GM19452 (cell line): ENCODE results near the gene SH3RF3.

ENCODE experiments used
- ATAC-seq: cut with Tn5 transposase; IDR thresholded peaks from one replicate; pipeline ENCODE4 v1.9.1; 2021; ENCODE audit not compliant: unreplicated experiment

Gene SH3RF3

GRCh38 chr2:109444916-109445315, 315.9 kb downstream of the SH3RF3 start:
- no peak for ATAC-seq

- ATAC-seq = no peak
Measured at GRCh38 chr2:109446278-109447131, 317.5 kb downstream of the SH3RF3 start.

- ATAC-seq = no peak
Measured at GRCh38 chr2:109447251-109447661, 318.3 kb downstream of the SH3RF3 start.

- ATAC-seq = no peak
Measured at GRCh38 chr2:109447776-109448175, 318.8 kb downstream of the SH3RF3 start.

- ATAC-seq = no peak
Measured at GRCh38 chr2:109448207-109448606, 319.2 kb downstream of the SH3RF3 start.

- ATAC-seq = no peak
Measured at GRCh38 chr2:109448946-109449788, 320.2 kb downstream of the SH3RF3 start.

- no peak for ATAC-seq
Measured at GRCh38 chr2:109450574-109451273, 321.7 kb downstream of the SH3RF3 start.

- no peak for ATAC-seq
Measured at GRCh38 chr2:109451671-109452070, 322.7 kb downstream of the SH3RF3 start.

GRCh38 chr2:109452318-109453305, 323.6 kb downstream of the SH3RF3 start:
- ATAC-seq = no peak

GRCh38 chr2:109453371-109453995, 324.5 kb downstream of the SH3RF3 start:
- no peak for ATAC-seq

- ATAC-seq = no peak
Measured at GRCh38 chr2:109454304-109454703, 325.3 kb downstream of the SH3RF3 start.

- ATAC-seq = no peak
Measured at GRCh38 chr2:109454765-109455394, 325.9 kb downstream of the SH3RF3 start.

GRCh38 chr2:109455731-109456691, 327.0 kb downstream of the SH3RF3 start:
- no peak for ATAC-seq

GRCh38 chr2:109456776-109457175, 327.8 kb downstream of the SH3RF3 start:
- ATAC-seq = no peak

GRCh38 chr2:109457366-109457765, 328.4 kb downstream of the SH3RF3 start:
- ATAC-seq = no peak

- ATAC-seq = no peak
Measured at GRCh38 chr2:109457794-109458193, 328.8 kb downstream of the SH3RF3 start.

GRCh38 chr2:109458512-109458911, 329.5 kb downstream of the SH3RF3 start:
- no peak for ATAC-seq

- no peak for ATAC-seq
Measured at GRCh38 chr2:109459485-109459884, 330.5 kb downstream of the SH3RF3 start.
